ENCODE results near the gene IFITM10.

Gene IFITM10

DNA sequence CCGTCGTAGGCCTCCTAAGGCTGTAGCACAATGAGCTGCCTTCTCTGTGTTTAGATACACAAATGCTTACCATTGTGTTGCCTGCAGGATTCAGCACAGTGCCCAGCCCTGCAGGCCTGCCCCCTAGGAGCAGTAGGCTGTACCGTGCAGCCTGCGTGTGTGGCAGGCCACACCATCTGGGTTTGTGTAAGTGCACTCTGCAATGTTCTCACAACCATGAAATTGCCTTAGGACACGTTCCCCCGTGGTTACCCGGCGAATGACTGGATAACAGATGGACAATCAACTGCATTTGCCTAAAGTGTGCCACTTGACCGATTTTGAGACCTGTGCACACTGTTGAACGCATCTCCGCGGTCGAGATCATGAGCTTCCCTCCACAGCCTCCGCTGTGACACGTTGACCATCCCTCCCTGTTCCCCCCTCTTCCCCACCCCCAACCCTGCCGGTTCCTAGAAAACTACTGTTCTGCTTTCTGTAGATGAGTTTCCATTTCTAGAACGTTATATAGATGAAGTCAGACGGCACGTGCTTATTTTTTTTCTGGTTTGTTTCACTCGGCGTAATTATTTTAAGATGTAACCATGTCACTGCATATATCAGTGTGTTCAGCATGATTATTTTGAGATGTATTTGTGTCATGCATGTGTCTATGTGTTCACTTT lies 35.5 kb upstream of the IFITM10 start:
- TF ChIP-seq TARDBP (IDR thresholded peaks at IDR 0.05) (no peak), HDGF (IDR thresholded peaks at IDR 0.05; ENCODE audit: borderline replicate concordance) (no peak), SP1 (IDR thresholded peaks at IDR 0.05) (no peak), FOXK2 (IDR thresholded peaks at IDR 0.05) (no peak), NFRKB (IDR thresholded peaks at IDR 0.05) (no peak), FOXA1 (IDR thresholded peaks at IDR 0.05) (no peak), L3MBTL2 (conservative IDR thresholded peaks at IDR 0.05) (no peak), ARNT (IDR thresholded peaks at IDR 0.05) (no peak)
- DNase-seq (ENCODE audit: extremely low spot score), result no peak
- ChIA-PET CTCF (no interaction called here), POLR2A (no interaction called here)

DNA sequence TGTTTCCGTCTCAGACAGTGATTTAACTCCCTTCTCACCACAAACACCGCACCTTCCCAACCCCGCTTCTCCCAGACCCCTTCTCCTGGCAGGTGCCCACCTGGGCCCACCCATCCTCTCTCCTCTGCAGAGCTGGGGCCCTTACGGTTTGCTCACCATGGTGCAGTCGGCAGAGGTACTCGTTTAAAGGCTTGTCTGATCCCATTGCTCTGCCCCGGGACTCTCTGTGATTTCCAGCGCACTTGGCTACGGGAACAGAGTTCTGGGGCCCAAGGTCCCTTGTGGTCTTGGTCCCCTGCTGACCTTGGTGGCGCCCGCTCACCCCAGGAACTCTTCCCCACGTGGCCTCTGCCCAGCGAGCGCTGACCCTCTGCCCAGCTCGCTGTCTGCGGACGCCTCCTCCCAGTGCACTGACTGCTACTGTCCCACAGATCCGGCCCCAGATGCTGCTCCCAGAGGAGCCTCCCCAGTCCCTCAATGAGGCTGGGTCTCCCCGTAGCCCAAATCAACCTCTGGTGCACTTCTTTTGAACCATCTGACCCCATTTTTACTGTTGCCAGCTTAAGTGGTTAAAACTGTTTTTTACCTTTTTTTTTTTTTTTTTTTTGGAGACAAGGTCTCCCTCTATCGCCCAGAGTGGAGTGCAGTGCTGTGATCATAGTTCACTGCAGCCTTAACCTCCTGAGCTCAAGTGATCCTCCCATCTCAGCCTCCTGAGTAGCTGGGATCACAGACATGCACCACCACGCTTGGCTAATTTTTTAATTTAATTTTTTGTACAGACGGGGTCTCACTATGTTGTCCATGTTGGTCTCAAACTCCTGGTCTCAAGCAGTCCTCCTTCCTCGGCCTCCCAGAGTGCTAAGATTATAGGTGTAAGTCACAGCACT lies 34.6 kb upstream of the IFITM10 start:
- TF ChIP-seq ELF4 (IDR thresholded peaks at IDR 0.05) (no peak), TARDBP (IDR thresholded peaks at IDR 0.05) (no peak), FOXA1 (IDR thresholded peaks at IDR 0.05) (no peak), ARNT (IDR thresholded peaks at IDR 0.05) (no peak), NFRKB (IDR thresholded peaks at IDR 0.05) (no peak), L3MBTL2 (conservative IDR thresholded peaks at IDR 0.05) (no peak), ZNF384 (IDR thresholded peaks at IDR 0.05) (no peak), LEF1 (IDR thresholded peaks at IDR 0.05; ENCODE audit: borderline replicate concordance) (no peak), SP1 (IDR thresholded peaks at IDR 0.05) (no peak), FOXM1 (IDR thresholded peaks at IDR 0.05; ENCODE audit: borderline replicate concordance) (no peak), BHLHE40 (IDR thresholded peaks at IDR 0.05; ENCODE audit: borderline replicate concordance) (no peak), CTBP1 (IDR thresholded peaks at IDR 0.05; ENCODE audit: borderline replicate concordance) (no peak), HDGF (IDR thresholded peaks at IDR 0.05; ENCODE audit: borderline replicate concordance) (no peak), FOXK2 (IDR thresholded peaks at IDR 0.05) (no peak), SUZ12 (IDR thresholded peaks at IDR 0.05) (no peak)
- TF ChIP-seq, protein P1, sequence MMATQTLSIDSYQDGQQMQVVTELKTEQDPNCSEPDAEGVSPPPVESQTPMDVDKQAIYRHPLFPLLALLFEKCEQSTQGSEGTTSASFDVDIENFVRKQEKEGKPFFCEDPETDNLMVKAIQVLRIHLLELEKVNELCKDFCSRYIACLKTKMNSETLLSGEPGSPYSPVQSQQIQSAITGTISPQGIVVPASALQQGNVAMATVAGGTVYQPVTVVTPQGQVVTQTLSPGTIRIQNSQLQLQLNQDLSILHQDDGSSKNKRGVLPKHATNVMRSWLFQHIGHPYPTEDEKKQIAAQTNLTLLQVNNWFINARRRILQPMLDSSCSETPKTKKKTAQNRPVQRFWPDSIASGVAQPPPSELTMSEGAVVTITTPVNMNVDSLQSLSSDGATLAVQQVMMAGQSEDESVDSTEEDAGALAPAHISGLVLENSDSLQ (IDR thresholded peaks at IDR 0.05), result no peak
- CTCF ChIA-PET, result interaction anchor here (0.6 kb wide), 1 partner anchor 366 kb away, joined by 3 read pairs; no protein-coding TSS in a partner anchor
- no peak for DNase-seq (ENCODE audit: extremely low spot score)
- POLR2A ChIA-PET, result no interaction called here

DNA sequence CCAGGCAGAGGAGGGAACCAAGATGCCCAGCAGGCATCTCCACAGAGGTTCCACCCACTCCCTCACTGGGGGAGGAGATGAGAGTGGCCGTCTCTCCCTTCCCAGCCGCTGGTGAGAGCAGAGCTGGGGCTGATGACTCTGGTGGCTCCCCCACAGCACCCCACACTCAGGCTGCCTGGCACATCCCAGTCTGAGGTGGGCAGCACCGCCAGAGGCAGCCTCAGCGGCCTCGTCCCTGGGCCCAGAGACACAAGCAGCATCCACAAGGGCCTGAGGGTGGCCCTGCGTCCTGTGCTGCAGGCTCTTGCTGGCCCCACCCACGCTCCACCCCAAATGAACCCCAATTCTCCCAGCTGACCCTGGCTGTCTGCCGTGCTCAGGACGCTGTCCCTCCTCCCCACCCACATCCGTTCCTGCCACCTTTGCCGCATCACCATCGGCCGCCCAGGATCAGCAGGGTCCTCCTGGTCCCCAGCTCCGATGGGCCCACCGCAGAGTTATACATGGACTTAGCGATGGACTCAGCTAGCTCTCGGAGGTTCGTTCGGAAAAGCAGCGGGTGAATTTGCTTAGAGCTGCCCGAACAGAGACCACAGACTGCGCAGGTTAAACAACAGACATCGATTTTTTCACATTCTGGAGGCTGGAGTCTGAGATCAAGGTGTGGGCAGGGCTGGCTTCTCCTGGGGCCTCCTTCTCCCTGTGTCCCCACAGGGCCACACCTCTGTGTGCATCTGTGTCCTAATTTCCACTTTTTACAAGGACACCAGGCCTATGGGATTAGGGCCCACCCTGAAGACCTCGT lies 33.5 kb upstream of the IFITM10 start:
- CTCF ChIA-PET, result no interaction called here
- no peak for DNase-seq (ENCODE audit: extremely low spot score)
- no peak for TF ChIP-seq NFRKB (IDR thresholded peaks at IDR 0.05)
- TF ChIP-seq TARDBP (IDR thresholded peaks at IDR 0.05), result no peak
- TF ChIP-seq FOXA1 (IDR thresholded peaks at IDR 0.05), result no peak
- no peak for TF ChIP-seq HDGF (IDR thresholded peaks at IDR 0.05; ENCODE audit: borderline replicate concordance)
- no peak for TF ChIP-seq LEF1 (IDR thresholded peaks at IDR 0.05; ENCODE audit: borderline replicate concordance)
- no peak for TF ChIP-seq SP1 (IDR thresholded peaks at IDR 0.05)
- no peak for TF ChIP-seq FOXK2 (IDR thresholded peaks at IDR 0.05)
- TF ChIP-seq ARNT (IDR thresholded peaks at IDR 0.05), result no peak
- TF ChIP-seq L3MBTL2 (conservative IDR thresholded peaks at IDR 0.05), result no peak
- TF ChIP-seq CTBP1 (IDR thresholded peaks at IDR 0.05; ENCODE audit: borderline replicate concordance), result no peak
- POLR2A ChIA-PET, result no interaction called here

DNA sequence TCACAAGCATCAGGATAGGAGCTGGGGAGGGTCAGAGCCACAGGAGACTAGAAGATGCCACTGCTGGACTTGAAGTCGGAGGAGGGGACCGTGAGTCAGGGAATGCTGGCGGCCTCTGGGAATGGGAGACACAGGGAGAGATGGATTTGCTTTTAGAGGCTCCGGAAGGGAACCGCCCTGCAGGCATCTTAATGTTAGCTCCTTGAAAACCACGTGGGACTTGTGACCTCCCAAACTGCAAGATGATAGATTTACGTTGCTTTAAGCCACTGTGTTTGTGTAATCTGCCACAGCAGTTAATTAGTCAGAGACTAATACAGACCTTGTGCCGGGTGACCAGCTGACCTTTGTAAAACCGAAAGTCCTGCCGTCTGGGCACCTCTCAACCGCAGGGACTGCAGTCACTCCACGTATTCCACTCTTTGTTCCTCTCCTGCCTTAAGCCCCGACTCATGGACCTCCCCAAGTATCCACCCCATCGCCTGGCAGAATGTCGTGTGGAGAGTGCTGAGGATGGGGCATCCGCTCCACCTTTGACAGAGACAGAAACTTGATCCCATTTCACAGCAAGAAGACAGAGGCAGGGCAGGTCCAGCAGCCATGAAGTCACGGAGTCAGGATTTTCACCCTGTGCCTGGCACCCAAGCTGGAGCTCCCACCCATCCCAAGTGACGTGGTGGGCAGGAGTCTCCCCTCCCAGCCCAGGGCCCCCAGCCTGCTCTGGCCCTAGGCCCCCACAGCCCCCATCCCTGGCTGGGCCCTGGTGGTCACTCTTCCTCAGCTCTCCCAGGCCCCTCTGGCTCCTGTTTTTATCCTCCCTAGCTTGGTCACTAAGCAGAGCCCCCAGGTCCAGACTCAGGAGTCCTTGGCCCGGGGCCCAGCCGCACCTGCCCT lies 32.7 kb upstream of the IFITM10 start:
- no peak for DNase-seq (ENCODE audit: extremely low spot score)
- CTCF ChIA-PET, result interaction anchor here (1.6 kb wide), 1 partner anchor 10 kb away, joined by 4 read pairs; no protein-coding TSS in a partner anchor
- TF ChIP-seq BHLHE40 (IDR thresholded peaks at IDR 0.05; ENCODE audit: borderline replicate concordance) (no peak), L3MBTL2 (conservative IDR thresholded peaks at IDR 0.05) (no peak), FOXM1 (IDR thresholded peaks at IDR 0.05; ENCODE audit: borderline replicate concordance) (no peak), TARDBP (IDR thresholded peaks at IDR 0.05) (no peak), SP1 (IDR thresholded peaks at IDR 0.05) (no peak), CTBP1 (IDR thresholded peaks at IDR 0.05; ENCODE audit: borderline replicate concordance) (no peak), FOXA1 (IDR thresholded peaks at IDR 0.05) (no peak), ZNF384 (IDR thresholded peaks at IDR 0.05) (no peak), LEF1 (IDR thresholded peaks at IDR 0.05; ENCODE audit: borderline replicate concordance) (no peak), SUZ12 (IDR thresholded peaks at IDR 0.05) (no peak), NFRKB (IDR thresholded peaks at IDR 0.05) (no peak), FOXK2 (IDR thresholded peaks at IDR 0.05) (no peak), ARNT (IDR thresholded peaks at IDR 0.05) (no peak), HDGF (IDR thresholded peaks at IDR 0.05; ENCODE audit: borderline replicate concordance) (no peak), ELF4 (IDR thresholded peaks at IDR 0.05) (no peak)
- TF ChIP-seq, protein P1 (IDR thresholded peaks at IDR 0.05), result no peak
- POLR2A ChIA-PET, result no interaction called here

DNA sequence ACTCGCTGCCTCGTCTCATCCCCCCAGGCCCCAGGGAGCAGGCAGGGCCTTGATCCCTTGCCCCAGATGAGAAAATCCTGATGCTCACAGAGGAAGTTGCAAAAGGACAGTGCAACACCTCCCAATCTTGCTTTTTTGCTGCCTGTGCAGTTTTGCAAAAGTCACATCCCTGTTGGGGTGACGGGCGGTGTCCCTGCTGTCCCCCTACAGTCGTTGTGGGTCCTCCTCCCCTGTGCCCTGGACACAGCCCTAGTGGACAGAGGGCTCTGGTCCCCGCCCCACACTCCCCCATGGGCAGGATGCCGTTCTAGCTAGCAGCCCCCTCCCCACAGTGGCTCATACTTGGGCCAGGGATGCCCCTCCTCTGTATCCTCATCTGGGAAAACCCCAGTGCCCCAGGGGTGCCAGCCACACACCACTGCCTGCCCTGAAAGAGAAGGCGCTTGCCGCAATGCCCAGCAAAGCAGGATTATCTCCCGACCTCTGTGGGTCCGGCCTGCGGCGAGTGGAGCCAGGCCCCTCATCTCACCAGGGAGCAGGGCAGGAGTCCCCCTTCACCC lies 31.7 kb upstream of the IFITM10 start:
- TF ChIP-seq, protein P1 (IDR thresholded peaks at IDR 0.05), result no peak
- TF ChIP-seq FOXM1 (IDR thresholded peaks at IDR 0.05; ENCODE audit: borderline replicate concordance) (no peak), LEF1 (IDR thresholded peaks at IDR 0.05; ENCODE audit: borderline replicate concordance) (no peak), HDGF (IDR thresholded peaks at IDR 0.05; ENCODE audit: borderline replicate concordance) (no peak), BHLHE40 (IDR thresholded peaks at IDR 0.05; ENCODE audit: borderline replicate concordance) (no peak), SP1 (IDR thresholded peaks at IDR 0.05) (no peak), NFRKB (IDR thresholded peaks at IDR 0.05) (no peak), ZNF384 (IDR thresholded peaks at IDR 0.05) (no peak), FOXA1 (IDR thresholded peaks at IDR 0.05) (no peak), ELF4 (IDR thresholded peaks at IDR 0.05) (no peak), FOXK2 (IDR thresholded peaks at IDR 0.05) (no peak), CTBP1 (IDR thresholded peaks at IDR 0.05; ENCODE audit: borderline replicate concordance) (no peak), ARNT (IDR thresholded peaks at IDR 0.05) (no peak), L3MBTL2 (conservative IDR thresholded peaks at IDR 0.05) (no peak), SUZ12 (IDR thresholded peaks at IDR 0.05) (no peak), TARDBP (IDR thresholded peaks at IDR 0.05) (no peak)
- CTCF ChIA-PET, result interaction anchor here (1.6 kb wide), 1 partner anchor 9 kb away, joined by 4 read pairs; no protein-coding TSS in a partner anchor
- POLR2A ChIA-PET, result no interaction called here
- no peak for DNase-seq (ENCODE audit: extremely low spot score)

Data from HEK293T (cell line).